Esophagus squamous epithelium (tissue), 4 donors: ENCODE results near the gene SPON1.

ENCODE experiments used
- CTCF ChIP-seq, 6 experiments: fragments of 450-650 bp in 4 of 6; fragments of 200-600 bp in 2 of 6; sonication (generic) in 2 of 6; IDR thresholded peaks; one replicate each; pipeline ENCODE4 v1.5.1; 2016 to 2019; ENCODE audit warnings: antibody characterized with exemption in 6 of 6, mild to moderate bottlenecking in 4 of 6, moderate library complexity in 4 of 6
- POLR2A ChIP-seq, 4 donors: fragments of 450-650 bp; IDR thresholded peaks; one replicate each; pipeline ENCODE4 v1.6.1; 2017; ENCODE audit warnings: antibody characterized with exemption in 4 of 4, mild to moderate bottlenecking in 4 of 4, moderate library complexity in 3 of 4

GRCh38 chr11:14253840-14254239 lies 291.3 kb downstream of the SPON1 start:
- TF ChIP-seq CTCF (IDR thresholded peaks at IDR 0.05) (no peak), POLR2A (IDR thresholded peaks at IDR 0.05) (no peak)
